Right cardiac atrium (tissue), 5 donors: ENCODE results near the gene MOB3C. TPM values are rescaled to one million over a fixed set of nuclear protein-coding genes. Genes with fewer than 3 reads are reported as not detected.
A peak's percentile ranks its signal among the peaks of the same experiment; 100 is the strongest.

ENCODE experiments used
- ATAC-seq, 2 donors: fragments of 200-7000 bp; cut with Tn5 transposase; one replicate each; pipeline versions ENCODE4 v1.8.0 to v1.9.1; 2020; ENCODE audit warnings: moderate library complexity in 2 of 2, mild to moderate bottlenecking in 1 of 2
- DNase-seq, 3 donors: peaks; one replicate each; pipeline ENCODE4 v3.0.0-alpha.2; 2020
- H3K27ac ChIP-seq: one replicate; pipeline ENCODE4 v1.5.1; 2013; ENCODE audit warnings: mild to moderate bottlenecking, low read length, control low read depth, moderate library complexity
- H3K27me3 ChIP-seq: one replicate; pipeline ENCODE4 v1.6.1; 2013; ENCODE audit not compliant: control insufficient read depth, insufficient read depth
- H3K4me1 ChIP-seq: one replicate; pipeline ENCODE4 v1.6.1; 2013; ENCODE audit warnings: low read length; ENCODE audit not compliant: control insufficient read depth, insufficient read depth
- H3K4me3 ChIP-seq: one replicate; pipeline ENCODE4 v1.5.1; 2013; ENCODE audit warnings: low read length, control low read depth
- H3K9me3 ChIP-seq: one replicate; pipeline ENCODE4 v1.6.1; 2013; ENCODE audit warnings: low read length; ENCODE audit not compliant: control insufficient read depth
- WGBS: extraction: QIAGEN DNeasy Blood & Tissue Kit; methylation state at CpG from one replicate; pipeline ENCODE4 v1.1.7; 2013; 5-methylcytosine and 5-hydroxymethylcytosine counted together
- intact Hi-C, 4 donors: fragments of 100-400 bp; cut with DNase I; formaldehyde crosslinking; loops; one replicate each; pipeline versions ENCODE4 v1.11.0 to v1.14.0; 2022 to 2023
- polyA plus RNA-seq: library from polyadenylated mRNA; stranded (reverse); fragments of 200-250 nt; gene quantifications from one replicate; pipeline ENCODE4 v1.2.3, GENCODE V29; 2013
- total RNA-seq, 4 donors: library from RNA; stranded (reverse); fragmentation: NEBNext Ultra II Directional; extraction: Animal tissue kit (Norgen Biotek cat#: 25700); gene quantifications; one replicate each; pipeline ENCODE4 v1.2.1, GENCODE V29; 2021
- donor health status: healthy with polysubstance abuse.
- donor health status: DM: no; HTN: yes; CAD: no.
- donor health status: DM: no; HTN: no; CAD: no.
- donor health status: DM: no; HTN: yes; CAD: no; lungs with severe emphysema.
- donor health status: DM: yes; HTN: yes; CAD: no.

The MOB3C gene
- total and polyA plus RNA-seq, 5 donors = 10.3 to 20.9 (median 15.4) TPM

- DNase-seq (no peak), ATAC-seq (no peak)
- intact Hi-C loops = no loop called here
- H3K27ac ChIP-seq = no peak overlapping the region
- no peaks in the 10 kb centered on the region for H3K27me3 ChIP-seq
- no peaks in the 10 kb centered on the region for H3K4me1 ChIP-seq
- WGBS = 83% methylated on average over 4 of the region's 4 CpGs
- H3K9me3 ChIP-seq = no peaks in the 10 kb centered on the region
- no peak overlapping the region for H3K4me3 ChIP-seq
Measured at GRCh38 chr1:46592823-46593222, 23.8 kb downstream of the MOB3C start.

GRCh38 chr1:46589529-46589928 is 27.1 kb downstream of the MOB3C start:
- Histone ChIP-seq H3K27me3 (no peaks in the 10 kb centered on the region), H3K27ac (no peak overlapping the region), H3K4me3 (no peak overlapping the region), H3K4me1 (no peaks in the 10 kb centered on the region), H3K9me3 (no peaks in the 10 kb centered on the region)
- intact Hi-C loops = no loop called here
- no peak for ATAC-seq
- no peak for DNase-seq
- WGBS = 94% methylated on average over 3 of the region's 3 CpGs

GRCh38 chr1:46587069-46587468 is 29.5 kb downstream of the MOB3C start:
- WGBS = 78% methylated on average over 7 of the region's 7 CpGs
- no peaks in the 10 kb centered on the region for H3K4me1 ChIP-seq
- H3K4me3 ChIP-seq = no peak overlapping the region
- ATAC-seq = peak; percentile 50 to 69
- intact Hi-C loops = no loop called here
- no peak overlapping the region for H3K27ac ChIP-seq
- H3K9me3 ChIP-seq = no peaks in the 10 kb centered on the region
- peak; percentile 59 to 85 (median 78) for DNase-seq
- H3K27me3 ChIP-seq = no peaks in the 10 kb centered on the region

GRCh38 chr1:46585312-46585938 is 31.2 kb downstream of the MOB3C start:
- no peak for DNase-seq
- H3K4me1 ChIP-seq = no peaks in the 10 kb centered on the region
- WGBS = 74% methylated on average over 12 of the region's 12 CpGs
- H3K4me3 ChIP-seq = no peak overlapping the region
- ATAC-seq = peak in 1 of 2 donors; percentile 22
- no peak overlapping the region for H3K27ac ChIP-seq
- intact Hi-C loops = no loop called here
- H3K9me3 ChIP-seq = no peaks in the 10 kb centered on the region
- H3K27me3 ChIP-seq = no peaks in the 10 kb centered on the region

GRCh38 chr1:46583494-46583893 is 33.1 kb downstream of the MOB3C start:
- WGBS = 90% methylated on average over 5 of the region's 5 CpGs
- ATAC-seq (no peak), DNase-seq (no peak)
- Histone ChIP-seq H3K4me3 (no peak overlapping the region), H3K27ac (no peak overlapping the region), H3K9me3 (no peaks in the 10 kb centered on the region), H3K27me3 (no peaks in the 10 kb centered on the region), H3K4me1 (no peaks in the 10 kb centered on the region)
- intact Hi-C loops = no loop called here

- intact Hi-C loops = no loop called here
- no peak for ATAC-seq
- H3K4me1 ChIP-seq = no peaks in the 10 kb centered on the region
- no peak overlapping the region for H3K27ac ChIP-seq
- no peaks in the 10 kb centered on the region for H3K27me3 ChIP-seq
- H3K9me3 ChIP-seq = no peaks in the 10 kb centered on the region
- peak in 1 of 3 donors; percentile 64 for DNase-seq
- 63% methylated on average over 7 of the region's 7 CpGs for WGBS
- no peak overlapping the region for H3K4me3 ChIP-seq
Measured at GRCh38 chr1:46582972-46583371, 33.6 kb downstream of the MOB3C start.

- Histone ChIP-seq H3K4me1 (no peaks in the 10 kb centered on the region), H3K27ac (no peak overlapping the region), H3K4me3 (no peak overlapping the region), H3K27me3 (no peaks in the 10 kb centered on the region), H3K9me3 (no peaks in the 10 kb centered on the region)
- 84% methylated on average over 4 of the region's 4 CpGs for WGBS
- peak in 1 of 2 donors; percentile 7 for ATAC-seq
- no peak for DNase-seq
- intact Hi-C loops = no loop called here
Measured at GRCh38 chr1:46581681-46582455, 34.7 kb downstream of the MOB3C start.

GRCh38 chr1:46580140-46580903 is 36.3 kb downstream of the MOB3C start:
- no peak for ATAC-seq
- no peaks in the 10 kb centered on the region for H3K4me1 ChIP-seq
- WGBS = 91% methylated on average over 6 of the region's 6 CpGs
- no peaks in the 10 kb centered on the region for H3K9me3 ChIP-seq
- no peak overlapping the region for H3K4me3 ChIP-seq
- no peak for DNase-seq
- no peaks in the 10 kb centered on the region for H3K27me3 ChIP-seq
- no peak overlapping the region for H3K27ac ChIP-seq
- intact Hi-C loops = no loop called here

GRCh38 chr1:46577671-46578070 is 38.9 kb downstream of the MOB3C start:
- H3K4me1 ChIP-seq = peaks cover 3% of the 10 kb centered on the region
- H3K27me3 ChIP-seq = no peaks in the 10 kb centered on the region
- 87% methylated on average over 4 of the region's 4 CpGs for WGBS
- ATAC-seq = no peak
- H3K27ac ChIP-seq = no peak overlapping the region
- H3K4me3 ChIP-seq = no peak overlapping the region
- DNase-seq = no peak
- H3K9me3 ChIP-seq = no peaks in the 10 kb centered on the region
- intact Hi-C loops = no loop called here

GRCh38 chr1:46576596-46576995 is 40.0 kb downstream of the MOB3C start:
- DNase-seq (no peak), ATAC-seq (no peak)
- intact Hi-C loops = no loop called here
- H3K9me3 ChIP-seq = no peaks in the 10 kb centered on the region
- peak overlapping the region; percentile 1 for H3K27ac ChIP-seq
- no peaks in the 10 kb centered on the region for H3K27me3 ChIP-seq
- H3K4me1 ChIP-seq = peaks cover 3% of the 10 kb centered on the region
- WGBS = 76% methylated on average over 6 of the region's 6 CpGs
- H3K4me3 ChIP-seq = no peak overlapping the region

- DNase-seq (no peak), ATAC-seq (no peak)
- Histone ChIP-seq H3K27me3 (no peaks in the 10 kb centered on the region), H3K4me3 (no peak overlapping the region), H3K4me1 (peaks cover 3% of the 10 kb centered on the region), H3K9me3 (no peaks in the 10 kb centered on the region), H3K27ac (no peak overlapping the region)
- 74% methylated on average over 3 of the region's 3 CpGs for WGBS
- intact Hi-C loops = no loop called here
Measured at GRCh38 chr1:46575778-46576177, 40.8 kb downstream of the MOB3C start.
